NB4 (cell line): ENCODE results near the gene ZMAT5.
"Not testable (repeated sequence)": the region's sequence is repeated elsewhere in the genome, so short reads cannot be mapped to it uniquely, and the experiment has no call there.

ENCODE experiments used
- CTCF ChIP-seq: IDR thresholded peaks from one replicate; pipeline ENCODE4 v1.5.1; 2012; ENCODE audit warnings: low read depth, low read length
- MAX ChIP-seq: IDR thresholded peaks from 2 replicates; pipeline ENCODE4 v1.6.1; 2011; ENCODE audit warnings: low read depth, low read length
- MYC ChIP-seq: IDR thresholded peaks from 2 replicates; pipeline ENCODE4 v1.6.1; 2011; ENCODE audit warnings: low read depth, low read length
- POLR2A ChIP-seq: IDR thresholded peaks from 2 replicates; pipeline ENCODE4 v1.6.1; 2011; ENCODE audit warnings: mild to moderate bottlenecking; ENCODE audit not compliant: insufficient read length; ENCODE audit errors: extremely low read depth

- not testable (repeated sequence) for TF ChIP-seq CTCF, POLR2A, MAX, MYC
These were observed 12.0 kb downstream of the ZMAT5 start for GRCh38 chr22:29754658-29755395.
